GM19025 (cell line): Measurements from ENCODE around the gene SERPINB7.
"Not testable (repeated sequence)": the region's sequence is repeated elsewhere in the genome, so short reads cannot be mapped to it uniquely, and the experiment has no call there.

Experiments
- ATAC-seq: cut with Tn5 transposase; IDR thresholded peaks from one replicate; pipeline ENCODE4 v1.9.1; 2021; ENCODE audit warnings: mild to moderate bottlenecking, low read depth, moderate library complexity; ENCODE audit not compliant: unreplicated experiment

Gene SERPINB7, protein sequence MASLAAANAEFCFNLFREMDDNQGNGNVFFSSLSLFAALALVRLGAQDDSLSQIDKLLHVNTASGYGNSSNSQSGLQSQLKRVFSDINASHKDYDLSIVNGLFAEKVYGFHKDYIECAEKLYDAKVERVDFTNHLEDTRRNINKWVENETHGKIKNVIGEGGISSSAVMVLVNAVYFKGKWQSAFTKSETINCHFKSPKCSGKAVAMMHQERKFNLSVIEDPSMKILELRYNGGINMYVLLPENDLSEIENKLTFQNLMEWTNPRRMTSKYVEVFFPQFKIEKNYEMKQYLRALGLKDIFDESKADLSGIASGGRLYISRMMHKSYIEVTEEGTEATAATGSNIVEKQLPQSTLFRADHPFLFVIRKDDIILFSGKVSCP

DNA sequence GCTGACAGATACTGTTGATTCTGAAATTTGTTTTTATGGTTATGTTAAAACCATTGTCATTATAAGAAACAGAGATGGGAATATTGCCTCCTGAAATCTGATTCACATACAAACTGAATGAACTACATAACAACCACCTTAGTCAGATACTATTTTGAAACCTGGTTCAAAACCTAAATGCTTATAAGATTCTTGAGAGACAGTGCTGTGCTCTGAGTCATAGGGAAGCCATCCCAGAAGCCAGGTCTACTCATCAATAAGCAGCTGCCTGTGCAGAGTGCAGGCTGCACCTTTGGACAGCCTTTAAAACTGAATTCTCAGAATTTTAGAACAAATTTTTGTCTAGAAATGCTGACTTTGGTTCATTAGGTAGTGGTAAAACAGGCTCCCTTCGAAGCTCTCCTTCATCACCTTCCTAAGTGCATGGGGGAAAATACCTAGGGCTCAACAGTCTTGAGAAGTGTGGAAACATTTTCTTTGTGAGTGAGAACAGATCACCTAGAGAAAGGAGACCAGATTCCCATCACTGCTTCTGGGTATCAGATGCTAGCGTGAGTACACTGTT, at the start of gene SERPINB7:
SERPINB7 (plus strand) TSS at position 253 of the 565 bp plus-strand sequence. CDS start 6,955 bp downstream, outside the sequence.
- ATAC-seq, result no peak

DNA sequence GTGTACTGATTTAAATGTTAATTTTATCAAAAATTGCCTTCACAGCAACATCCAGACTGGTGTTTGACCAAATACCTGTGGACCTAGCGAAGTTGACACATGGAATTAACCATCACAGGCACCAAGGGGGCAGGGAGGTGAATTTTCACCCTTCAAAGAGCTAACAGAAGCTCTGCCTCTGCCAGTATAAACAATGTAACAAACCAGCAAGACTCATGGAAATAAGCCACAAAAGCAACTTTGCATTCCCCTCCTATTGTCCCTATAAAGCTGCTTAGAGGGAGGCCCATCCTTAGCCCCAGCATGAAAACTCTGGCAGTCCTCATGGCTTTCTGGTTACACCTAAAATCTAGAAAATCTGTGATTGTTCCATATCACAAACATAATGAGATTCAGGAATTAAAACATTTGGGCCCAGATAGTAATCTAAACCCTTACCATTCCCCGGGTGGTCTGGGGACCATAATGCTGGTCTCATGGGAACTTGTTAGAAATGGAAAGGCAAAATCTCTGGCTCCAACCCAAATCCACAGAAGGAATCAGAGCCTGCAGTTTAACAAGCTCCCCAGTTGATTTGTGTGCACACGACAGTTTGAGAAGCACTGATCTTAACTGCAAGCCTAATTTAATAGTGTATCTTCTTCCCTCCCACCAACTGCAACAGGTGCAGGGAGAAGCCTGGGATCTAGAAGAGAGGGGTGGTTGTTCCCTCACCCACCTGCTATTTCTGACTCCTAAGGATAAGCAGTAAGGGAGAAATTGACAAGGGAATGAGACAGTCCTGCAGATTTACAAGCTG, 49.3 kb upstream of the SERPINB7 start:
- no peak for ATAC-seq

DNA sequence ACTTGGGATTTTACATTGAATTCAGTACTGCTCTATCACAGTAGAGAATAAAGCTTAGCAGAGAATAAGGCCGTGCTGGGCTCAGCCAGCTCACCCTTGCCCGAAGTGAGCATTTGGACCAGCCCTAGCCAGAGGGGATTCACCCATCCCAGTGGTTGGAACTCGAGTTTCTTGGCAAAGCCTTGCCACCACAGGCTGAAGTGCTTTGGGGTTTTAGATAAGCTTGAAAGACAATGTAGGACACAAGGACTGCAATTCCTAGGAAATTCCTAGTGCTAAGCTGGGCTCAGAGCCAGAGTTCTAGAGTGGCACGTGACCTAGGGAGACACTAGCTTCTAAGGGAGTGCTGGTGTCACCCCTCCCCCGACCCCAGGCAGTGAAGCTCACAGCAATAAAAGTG, 44.4 kb upstream of the SERPINB7 start:
- no peak for ATAC-seq

DNA sequence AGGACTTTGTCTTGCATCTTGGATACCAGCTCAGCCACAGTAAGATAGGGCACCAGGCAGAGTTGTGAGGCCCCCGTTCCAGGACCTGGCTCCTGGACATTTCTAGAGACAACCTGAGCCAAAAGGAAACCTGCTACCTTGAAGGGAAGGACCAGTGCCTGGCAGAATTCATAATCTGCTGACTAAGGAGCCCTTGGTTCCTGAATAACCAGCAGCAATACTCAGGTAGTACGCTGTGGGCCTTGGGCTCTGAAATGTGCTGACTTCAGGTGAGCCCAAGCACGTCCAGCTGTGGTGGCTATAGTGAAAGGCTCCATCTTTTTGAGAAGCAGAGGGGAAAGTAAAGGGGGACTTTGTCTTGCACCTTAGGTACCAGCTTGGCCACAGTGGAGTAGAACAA, 44.0 kb upstream of the SERPINB7 start:
- no peak for ATAC-seq

DNA sequence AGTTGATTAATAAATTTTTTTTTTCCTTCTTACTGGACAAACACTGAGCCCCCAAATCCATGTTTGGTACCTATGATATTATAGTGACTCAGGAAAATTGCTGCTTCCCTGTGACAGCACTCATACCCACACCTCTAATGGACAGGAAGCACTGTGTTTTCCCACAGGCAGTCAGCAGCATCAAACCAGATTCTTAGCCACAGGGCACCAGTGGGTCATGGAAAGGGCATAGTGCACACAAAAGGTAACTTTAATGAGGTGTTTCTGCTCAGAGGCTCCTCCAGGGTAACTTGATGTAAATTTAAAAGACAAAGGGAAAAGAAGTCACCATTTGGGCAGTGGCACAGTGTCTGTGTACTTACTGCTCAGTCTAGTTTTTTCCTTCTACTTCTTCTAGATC, 38.3 kb upstream of the SERPINB7 start:
- ATAC-seq, result no peak

DNA sequence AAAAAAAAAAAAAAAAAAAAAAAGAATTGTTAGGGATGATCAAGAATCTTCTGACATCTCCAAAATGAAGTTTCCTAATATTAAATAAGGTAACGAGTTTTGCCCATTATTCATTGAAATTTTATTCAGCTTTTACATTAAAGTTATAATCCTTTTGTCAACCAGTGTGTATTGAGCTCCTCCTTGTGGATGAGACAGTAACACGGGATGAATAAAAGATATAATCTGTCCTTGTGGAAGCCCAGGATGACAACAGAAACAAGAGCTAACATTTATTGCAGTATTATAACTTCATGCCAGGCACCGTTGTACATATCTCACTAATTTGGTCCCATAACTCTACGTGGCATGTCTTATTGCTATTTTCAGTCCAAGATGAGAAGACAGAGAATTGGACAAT, 33.4 kb upstream of the SERPINB7 start:
- ATAC-seq, result no peak

DNA sequence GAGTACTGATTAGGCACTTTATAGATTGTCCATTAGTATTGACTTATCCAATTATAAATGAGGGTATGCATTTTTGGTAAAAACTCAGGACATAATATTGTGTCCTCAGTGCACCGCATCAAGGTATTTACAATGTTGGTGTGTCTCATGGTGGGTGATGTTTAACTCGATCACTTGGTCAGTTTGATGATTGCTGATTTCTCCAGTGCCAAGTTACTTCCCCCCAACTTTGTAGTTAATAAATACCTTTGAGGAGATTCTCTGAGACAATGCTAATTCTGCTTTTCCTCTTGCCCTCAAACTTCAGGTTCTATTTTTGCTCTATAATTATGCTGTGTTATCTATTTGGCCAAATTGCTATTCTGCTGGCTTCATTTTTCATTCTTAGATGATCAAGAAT, 28.2 kb upstream of the SERPINB7 start:
- no peak for ATAC-seq

DNA sequence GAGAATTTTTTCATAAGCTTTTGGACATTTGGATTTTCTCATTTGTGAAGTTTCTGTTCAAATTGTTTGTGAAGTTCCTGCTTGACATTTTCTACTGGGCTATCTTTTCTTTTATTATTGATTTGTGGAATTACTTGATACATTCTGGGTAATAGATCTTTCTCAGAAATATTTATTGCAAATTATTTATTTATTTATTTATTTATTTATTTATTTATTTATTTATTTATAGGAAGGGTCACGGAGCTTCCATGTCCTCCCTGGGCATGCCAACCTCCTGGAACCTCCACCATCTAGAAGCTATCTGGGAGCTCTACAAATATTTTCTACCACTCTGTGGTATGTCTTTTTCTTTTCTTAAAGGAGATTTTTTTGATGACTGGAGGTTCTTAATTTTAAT, 25.7 kb upstream of the SERPINB7 start:
- ATAC-seq, result no peak

DNA sequence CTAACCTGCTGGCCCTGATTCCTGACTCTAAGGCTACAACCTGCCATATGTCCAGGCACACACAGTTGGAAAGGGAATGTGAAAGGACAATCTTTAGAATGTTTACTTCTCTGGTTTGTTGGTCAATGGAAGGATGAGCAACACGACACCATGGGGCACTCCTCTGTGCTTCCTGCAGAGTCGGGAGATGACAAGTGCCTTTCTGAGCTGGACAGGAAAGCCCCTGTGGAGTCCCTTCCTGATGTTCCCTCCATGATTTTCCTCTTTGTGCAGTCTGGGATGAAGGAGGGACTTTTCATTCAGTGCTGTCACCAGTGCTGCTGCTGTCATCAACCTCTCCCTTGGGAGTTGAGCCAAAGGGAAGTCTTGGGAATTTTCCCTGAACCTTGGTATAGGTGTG, 22.6 kb upstream of the SERPINB7 start:
- ATAC-seq, result no peak

DNA sequence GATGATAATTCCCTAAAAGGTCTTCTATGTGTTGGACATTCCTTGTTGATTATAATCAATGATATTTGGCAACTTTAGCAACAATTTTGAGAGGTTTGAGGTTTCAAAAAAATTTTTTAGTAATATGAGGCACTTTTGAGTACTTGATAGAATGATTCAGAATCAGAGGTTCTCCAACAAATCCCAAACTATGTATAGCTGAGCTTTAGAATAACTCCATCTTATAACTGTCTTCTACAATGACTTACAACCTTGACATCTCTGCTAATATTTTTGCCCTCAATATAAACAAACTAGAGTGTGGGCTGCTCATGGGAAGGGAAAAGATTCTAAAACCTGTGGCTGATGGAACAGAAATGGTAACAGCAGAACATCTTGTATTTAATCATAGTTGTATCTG, 21.5 kb upstream of the SERPINB7 start:
- no peak for ATAC-seq

DNA sequence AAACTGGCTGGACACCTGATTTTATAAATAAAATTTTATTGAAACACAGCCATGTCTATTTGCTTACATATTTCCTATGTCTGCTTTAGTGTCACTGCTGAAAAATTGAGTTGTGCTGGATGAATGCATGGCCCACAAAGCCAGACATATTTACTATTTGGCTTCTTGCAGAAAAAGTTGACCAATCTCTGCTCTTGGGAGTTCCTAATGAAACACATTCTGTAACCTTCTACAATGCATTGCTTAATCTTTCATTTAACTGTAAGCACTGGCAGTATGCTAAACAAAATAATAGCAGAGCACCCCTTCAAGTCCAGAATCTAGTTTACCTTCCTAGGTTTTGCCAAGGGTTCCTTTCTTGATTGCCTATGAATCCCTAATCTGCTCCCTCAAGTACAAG, 17.7 kb upstream of the SERPINB7 start:
- no peak for ATAC-seq

DNA sequence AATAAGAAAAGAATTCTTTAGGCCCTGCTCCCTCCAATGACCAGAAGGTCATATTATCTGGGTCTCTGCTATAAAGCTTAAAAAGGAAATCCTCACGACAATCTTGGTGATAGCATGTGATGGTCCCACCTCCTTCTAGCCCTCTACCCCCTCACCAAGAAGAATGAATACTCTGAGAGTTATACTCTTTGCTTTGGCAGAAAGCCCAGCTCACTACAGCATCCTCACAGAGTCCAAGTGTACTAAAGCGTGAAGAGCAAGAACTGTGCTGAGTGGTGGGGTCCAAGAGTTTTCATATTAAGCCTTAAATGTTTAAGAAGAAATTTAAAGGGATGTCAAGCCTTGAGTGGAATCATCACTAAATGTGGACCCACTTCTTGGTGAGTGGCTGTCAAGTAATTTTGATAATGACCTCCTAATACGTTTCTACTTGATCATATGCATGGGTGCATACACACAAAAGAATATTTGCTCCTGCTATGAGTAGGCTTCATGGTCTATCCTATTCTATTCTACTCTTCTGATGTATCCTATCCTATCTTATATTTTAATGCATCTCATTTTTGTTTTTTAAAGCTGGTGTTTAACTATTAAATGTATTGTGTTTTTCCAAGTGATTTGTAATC, 16.5 kb upstream of the SERPINB7 start:
- no peak for ATAC-seq

DNA sequence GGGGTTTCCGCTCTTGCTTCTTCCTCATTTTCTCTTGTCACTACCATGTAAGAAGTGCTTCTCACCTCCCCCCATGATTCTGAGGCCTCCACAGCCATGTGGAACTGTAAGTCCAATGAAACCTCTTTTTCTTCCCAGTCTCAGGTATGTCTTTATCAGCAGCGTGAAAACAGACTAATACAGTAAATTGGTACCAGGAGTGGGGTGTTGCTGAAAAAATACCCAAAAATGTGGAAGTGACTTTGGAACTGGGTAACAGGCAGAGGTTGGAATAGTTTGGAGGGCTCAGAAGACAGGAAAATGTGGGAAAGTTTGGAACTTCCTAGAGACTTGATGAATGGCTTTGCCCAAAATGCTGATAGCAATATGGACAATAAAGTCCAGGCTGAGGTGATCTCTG, 15.4 kb upstream of the SERPINB7 start:
- ATAC-seq, result not testable (repeated sequence)

DNA sequence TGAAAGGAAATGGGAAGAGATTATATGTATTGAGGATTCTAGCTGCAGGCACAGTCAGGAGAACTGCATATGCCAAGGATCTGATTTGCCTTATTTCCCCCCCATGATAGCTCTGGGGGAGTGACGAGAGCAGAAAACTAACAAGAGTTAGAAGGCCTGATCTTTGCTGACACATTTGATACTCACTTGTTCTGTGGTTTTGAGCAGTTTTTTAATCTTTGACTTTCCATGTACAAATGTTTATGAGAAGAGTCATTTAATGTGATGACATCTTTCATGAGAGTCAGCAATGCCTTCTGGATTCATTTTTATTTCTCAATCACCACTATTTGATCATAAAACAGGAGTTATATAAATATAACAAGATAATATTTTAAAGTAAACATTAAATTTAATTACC, 12.7 kb upstream of the SERPINB7 start:
- no peak for ATAC-seq

DNA sequence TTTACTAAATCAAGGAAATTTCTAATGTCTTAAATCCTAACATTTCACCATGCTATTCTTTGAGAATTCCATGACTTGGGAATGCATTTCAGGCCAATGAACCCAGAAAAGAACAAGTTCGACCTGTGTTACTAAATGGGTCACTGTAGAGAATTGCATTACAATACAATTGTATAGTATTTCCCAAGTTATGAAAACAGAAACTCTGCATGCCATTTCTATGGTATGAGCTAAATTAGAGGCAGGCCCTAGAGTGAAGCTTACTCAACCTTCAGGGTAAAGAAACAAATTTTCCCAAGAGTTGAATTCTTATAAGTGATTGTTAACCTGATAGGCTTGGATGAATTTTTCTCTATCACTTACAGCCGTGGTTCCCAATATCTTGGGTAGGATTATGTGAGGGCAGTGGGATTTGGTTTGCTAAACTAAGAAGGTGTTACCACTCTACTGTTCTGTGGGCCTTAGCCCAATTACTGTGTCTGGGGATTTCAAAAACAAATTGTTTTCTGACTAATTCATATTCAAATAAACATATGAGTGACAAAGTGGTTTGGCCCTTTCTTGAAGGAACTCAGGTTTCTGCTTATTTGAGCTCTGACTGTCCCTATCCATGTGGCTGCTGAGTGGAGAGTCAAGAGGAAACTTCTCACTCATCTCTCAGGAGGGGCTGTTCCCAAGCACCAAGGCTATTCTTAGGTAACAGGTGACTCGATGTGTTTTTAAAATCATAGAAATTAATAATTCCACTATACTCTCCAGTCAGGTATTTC, 11.2 kb upstream of the SERPINB7 start:
- ATAC-seq, result no peak

DNA sequence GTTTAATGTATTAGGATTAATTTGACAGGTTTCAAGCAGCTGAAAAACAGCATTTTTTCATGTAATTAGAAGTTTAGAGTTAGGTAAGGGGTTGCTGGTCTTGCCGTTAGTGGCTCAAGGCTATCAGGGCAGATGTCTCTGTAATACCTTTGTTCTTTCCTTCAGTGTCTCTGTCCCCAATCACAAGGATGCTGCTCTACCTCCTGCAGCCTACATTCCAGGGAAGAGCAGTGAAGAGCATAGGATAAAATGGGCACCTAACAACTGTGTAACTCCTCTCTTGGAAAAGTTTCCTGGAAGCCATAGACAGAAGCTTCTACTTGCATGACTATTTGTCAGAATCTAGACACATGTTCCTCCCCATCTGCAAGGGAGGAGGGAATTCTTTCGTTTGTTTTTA, 9.4 kb upstream of the SERPINB7 start:
- no peak for ATAC-seq

DNA sequence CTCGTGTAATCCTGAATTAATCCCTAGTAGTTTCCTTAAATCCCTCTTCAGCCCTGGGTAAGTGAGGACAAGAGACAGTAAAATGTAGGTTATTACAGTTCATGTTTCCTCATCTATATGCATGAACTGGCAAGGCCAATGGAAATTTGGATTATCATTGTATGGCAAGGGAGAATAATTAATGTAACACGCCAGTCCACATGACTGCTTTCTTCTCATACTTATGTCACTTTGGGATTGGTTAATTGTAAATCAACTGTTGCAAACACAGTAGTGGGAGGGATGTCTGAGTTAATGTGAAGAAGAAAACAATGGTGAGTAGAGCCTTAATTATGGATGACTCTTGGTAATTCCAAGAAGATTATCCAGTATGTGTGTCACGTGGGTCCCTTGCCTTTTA, 1.7 kb upstream of the SERPINB7 start:
- ATAC-seq, result no peak

DNA sequence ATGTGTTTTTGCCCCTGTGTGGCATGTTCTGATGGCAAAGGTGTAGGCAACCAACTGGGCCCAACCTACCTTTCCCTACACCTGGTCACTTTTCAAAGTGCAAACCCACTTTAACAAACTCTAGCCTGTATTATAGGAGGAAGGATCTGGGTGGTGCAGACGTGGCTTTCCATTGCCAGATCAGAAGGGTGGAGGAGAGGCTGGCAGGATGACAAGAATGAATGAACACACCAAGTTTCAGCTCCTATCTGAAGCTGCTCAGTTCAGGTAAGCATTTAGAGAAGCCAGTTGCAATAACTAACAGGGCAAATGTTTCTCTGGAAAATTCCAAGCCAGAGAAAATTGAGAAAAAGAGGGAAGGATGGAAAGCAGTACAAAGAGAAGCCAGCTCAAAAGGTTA, 707 bp upstream of the SERPINB7 start:
- ATAC-seq, result no peak

DNA sequence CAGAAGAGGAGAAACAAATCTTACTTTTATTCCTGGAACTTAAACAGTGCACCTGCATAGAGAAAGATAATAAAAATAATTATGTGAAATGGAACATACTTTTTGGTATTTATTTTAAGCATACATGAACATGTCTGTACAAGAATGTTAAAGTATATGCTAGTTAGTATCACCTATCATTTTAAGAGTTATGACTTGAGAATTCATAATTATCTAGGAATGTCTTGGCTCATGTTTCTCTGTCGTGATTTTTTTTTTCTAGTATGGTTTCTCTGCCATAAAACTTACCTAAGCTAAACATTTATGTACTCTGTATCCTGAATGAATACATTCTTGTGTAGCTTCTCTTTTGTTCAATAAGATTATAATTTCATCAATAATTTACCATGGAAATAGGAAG, 4.2 kb downstream of the SERPINB7 start:
- ATAC-seq, result no peak

DNA sequence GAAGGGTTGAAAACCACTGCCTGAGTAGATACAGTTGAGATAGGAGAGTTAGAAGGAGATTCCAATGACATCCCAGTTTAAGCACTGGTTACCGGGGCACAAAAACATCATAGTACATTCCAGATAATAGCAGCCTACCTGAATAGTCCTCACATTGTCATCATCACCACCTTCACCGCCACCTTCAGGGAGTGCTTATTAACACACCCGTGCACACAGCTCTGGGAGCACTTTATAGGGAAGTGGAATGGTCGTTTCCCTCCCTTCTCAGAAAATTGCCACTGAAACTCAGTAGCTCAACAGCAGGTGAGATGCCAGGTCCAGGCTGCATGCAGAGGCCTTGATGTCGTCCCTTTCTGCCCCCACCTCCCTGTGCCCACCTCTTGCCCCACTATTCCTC, 8.2 kb downstream of the SERPINB7 start:
- no peak for ATAC-seq
